Neural cell (in vitro differentiated cells): ENCODE data around the gene CDHR4. TPM values are rescaled to one million over a fixed set of nuclear protein-coding genes. Genes with fewer than 3 reads are reported as not detected.
A peak's percentile ranks its signal among the peaks of the same experiment; 100 is the strongest.

Experiments used
- H2AFZ ChIP-seq: fragments of 200-600, 300-800 bp; sonication (generic), shearing (Covaris generic); 2 replicates; pipeline ENCODE4 v1.6.0; 2014; ENCODE audit warnings: low read depth, mild to moderate bottlenecking, antibody characterized with exemption, low read length, moderate library complexity
- H3F3A ChIP-seq: fragments of 200-600 bp; shearing (Covaris generic); 2 replicates; pipeline ENCODE4 v1.6.1; 2016; ENCODE audit warnings: mild to moderate bottlenecking, moderate library complexity, mixed read lengths, antibody characterized with exemption, low read length; ENCODE audit not compliant: insufficient read depth, poor library complexity, severe bottlenecking
- H3K27ac ChIP-seq: fragments of 200-600, 300-800 bp; sonication (generic), shearing (Covaris generic); 2 replicates; pipeline ENCODE4 v1.5.1; 2014; ENCODE audit warnings: mild to moderate bottlenecking, low read length, moderate library complexity
- H3K27me3 ChIP-seq: fragments of 300-800, 200-600 bp; sonication (generic), shearing (Covaris generic); 2 replicates; pipeline ENCODE4 v1.6.0; 2014; ENCODE audit warnings: mild to moderate bottlenecking, low read depth, low read length, moderate library complexity; ENCODE audit not compliant: insufficient read depth
- H3K36me3 ChIP-seq: fragments of 300-800, 200-600 bp; sonication (generic), shearing (Covaris generic); 2 replicates; pipeline ENCODE4 v1.5.1; 2014; ENCODE audit warnings: mild to moderate bottlenecking, antibody characterized with exemption, low read length, moderate library complexity; ENCODE audit not compliant: insufficient read depth
- H3K4me2 ChIP-seq: fragments of 300-800, 200-600 bp; sonication (generic), shearing (Covaris generic); 2 replicates; pipeline ENCODE4 v1.6.0; 2014; ENCODE audit warnings: mild to moderate bottlenecking, low read length
- H3K4me3 ChIP-seq: fragments of 300-800, 200-600 bp; sonication (generic), shearing (Covaris generic); 2 replicates; pipeline ENCODE4 v1.5.1; 2014; ENCODE audit warnings: mild to moderate bottlenecking, low read length, moderate library complexity
- H3K79me2 ChIP-seq: fragments of 200-600 bp; shearing (Covaris generic); replicated peaks from 2 replicates; pipeline ENCODE4 v1.6.0; 2014; ENCODE audit warnings: mild to moderate bottlenecking, low read length, moderate library complexity; ENCODE audit not compliant: insufficient read depth
- H3K9ac ChIP-seq: fragments of 300-800, 200-600 bp; sonication (generic), shearing (Covaris generic); 2 replicates; pipeline ENCODE4 v1.6.1; 2016; ENCODE audit warnings: mild to moderate bottlenecking, low read length, mixed read lengths
- H3K9me2 ChIP-seq: fragments of 200-600 bp; shearing (Covaris generic); 2 replicates; pipeline ENCODE4 v1.6.1; 2016; ENCODE audit warnings: mild to moderate bottlenecking, low read length, mixed read lengths; ENCODE audit not compliant: insufficient read depth
- H3K9me3 ChIP-seq: fragments of 200-600, 300-800 bp; sonication (generic), shearing (Covaris generic); 2 replicates; pipeline ENCODE4 v1.6.1; 2016; ENCODE audit warnings: mild to moderate bottlenecking, mixed run types, low read length, moderate library complexity, mixed read lengths
- H4K20me1 ChIP-seq: fragments of 200-600 bp; shearing (Covaris generic); 2 replicates; pipeline ENCODE4 v1.6.1; 2016; ENCODE audit warnings: mild to moderate bottlenecking, mixed run types; ENCODE audit not compliant: insufficient read depth
- EP300 ChIP-seq: fragments of 450-650 bp; conservative IDR thresholded peaks from 2 replicates; pipeline ENCODE4 v1.6.1; 2014; ENCODE audit warnings: antibody characterized with exemption, mild to moderate bottlenecking, moderate library complexity; ENCODE audit not compliant: poor library complexity, severe bottlenecking
- EZH2 ChIP-seq: fragments of 200-600, 300-800 bp; shearing (Covaris generic), sonication (generic); IDR thresholded peaks from 2 replicates; pipeline ENCODE4 v1.6.1; 2014; ENCODE audit warnings: antibody characterized with exemption, low read length, borderline replicate concordance, mild to moderate bottlenecking; ENCODE audit not compliant: insufficient read depth, poor library complexity, severe bottlenecking
- MXI1 ChIP-seq: fragments of 450-650 bp; conservative IDR thresholded peaks from 2 replicates; pipeline ENCODE4 v1.6.1; 2014; ENCODE audit warnings: antibody characterized with exemption, mild to moderate bottlenecking; ENCODE audit not compliant: poor library complexity, severe bottlenecking
- RAD21 ChIP-seq: fragments of 450-650 bp; conservative IDR thresholded peaks from 2 replicates; pipeline ENCODE4 v1.6.1; 2014; ENCODE audit warnings: antibody characterized with exemption, mild to moderate bottlenecking, moderate library complexity
- SMC3 ChIP-seq: fragments of 450-650 bp; conservative IDR thresholded peaks from 2 replicates; pipeline ENCODE4 v1.6.1; 2014; ENCODE audit warnings: antibody characterized with exemption, mild to moderate bottlenecking, moderate library complexity; ENCODE audit not compliant: poor library complexity
- polyA plus RNA-seq: library from polyadenylated mRNA; depleted of rRNA; stranded (reverse); fragments of >200 nt; gene quantifications from 2 replicates; pipeline ENCODE4 v1.2.3, GENCODE V29; 2014
- TF ChIP-seq, protein P1 (sequence below): fragments of 450-650 bp; IDR thresholded peaks from 2 replicates; pipeline ENCODE4 v1.5.1; 2014; ENCODE audit warnings: antibody characterized with exemption, mild to moderate bottlenecking, moderate library complexity; ENCODE audit not compliant: poor library complexity, severe bottlenecking
- TF ChIP-seq, protein P2 (sequence below): IDR thresholded peaks from 2 replicates; pipeline ENCODE4 v1.6.1; 2012; ENCODE audit warnings: borderline replicate concordance

CDHR4 gene
- polyA plus RNA-seq, 1 donor from 2014 or later, result not detected

DNA sequence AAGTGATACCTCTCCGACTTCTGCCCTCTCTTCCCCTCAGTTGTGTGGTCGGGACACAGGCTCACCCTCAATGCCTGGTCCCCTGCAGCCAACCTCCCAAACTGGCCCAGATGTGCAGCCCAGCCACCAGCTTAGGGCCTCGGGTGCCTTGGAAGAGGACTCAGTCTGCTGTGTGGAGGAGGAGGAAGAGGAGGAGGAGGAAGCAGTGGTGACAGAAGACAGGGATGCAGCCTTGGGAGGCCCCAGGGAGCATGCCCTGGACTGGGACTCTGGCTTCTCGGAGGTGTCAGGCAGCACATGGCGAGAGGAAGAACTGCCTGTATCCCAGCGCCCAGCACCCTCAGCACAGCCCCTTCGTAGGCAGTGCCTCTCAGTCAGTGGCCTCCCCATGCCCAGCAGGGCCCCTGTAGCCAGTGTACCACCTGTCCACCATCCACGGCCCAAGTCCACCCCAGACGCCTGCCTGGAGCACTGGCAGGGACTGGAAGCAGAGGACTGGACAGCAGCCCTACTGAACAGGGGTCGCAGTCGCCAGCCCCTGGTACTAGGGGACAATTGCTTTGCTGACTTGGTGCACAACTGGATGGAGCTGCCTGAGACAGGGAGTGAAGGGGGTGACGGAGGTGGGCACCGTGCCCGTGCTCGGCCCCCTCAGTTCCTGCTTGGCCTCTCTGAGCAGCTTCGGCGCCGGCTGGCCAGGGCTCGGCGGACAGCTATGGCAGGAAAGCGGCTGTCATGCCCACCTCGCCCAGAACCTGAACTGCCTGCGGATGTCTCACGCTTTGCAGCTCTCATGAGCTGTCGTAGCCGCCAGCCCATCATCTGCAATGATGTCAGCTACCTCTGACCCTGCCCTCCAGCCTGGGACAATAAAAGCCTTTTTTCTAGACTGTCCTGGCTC lies 4.7 kb upstream of the CDHR4 start:
- no peaks in the 10 kb centered on the region for H4K20me1 ChIP-seq
- H3K9ac ChIP-seq, result no peak overlapping the region
- TF ChIP-seq, protein P1, sequence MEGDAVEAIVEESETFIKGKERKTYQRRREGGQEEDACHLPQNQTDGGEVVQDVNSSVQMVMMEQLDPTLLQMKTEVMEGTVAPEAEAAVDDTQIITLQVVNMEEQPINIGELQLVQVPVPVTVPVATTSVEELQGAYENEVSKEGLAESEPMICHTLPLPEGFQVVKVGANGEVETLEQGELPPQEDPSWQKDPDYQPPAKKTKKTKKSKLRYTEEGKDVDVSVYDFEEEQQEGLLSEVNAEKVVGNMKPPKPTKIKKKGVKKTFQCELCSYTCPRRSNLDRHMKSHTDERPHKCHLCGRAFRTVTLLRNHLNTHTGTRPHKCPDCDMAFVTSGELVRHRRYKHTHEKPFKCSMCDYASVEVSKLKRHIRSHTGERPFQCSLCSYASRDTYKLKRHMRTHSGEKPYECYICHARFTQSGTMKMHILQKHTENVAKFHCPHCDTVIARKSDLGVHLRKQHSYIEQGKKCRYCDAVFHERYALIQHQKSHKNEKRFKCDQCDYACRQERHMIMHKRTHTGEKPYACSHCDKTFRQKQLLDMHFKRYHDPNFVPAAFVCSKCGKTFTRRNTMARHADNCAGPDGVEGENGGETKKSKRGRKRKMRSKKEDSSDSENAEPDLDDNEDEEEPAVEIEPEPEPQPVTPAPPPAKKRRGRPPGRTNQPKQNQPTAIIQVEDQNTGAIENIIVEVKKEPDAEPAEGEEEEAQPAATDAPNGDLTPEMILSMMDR, result no peak
- TF ChIP-seq RAD21, result no peak
- TF ChIP-seq EP300, result no peak
- no peak for TF ChIP-seq MXI1
- TF ChIP-seq, protein P2, sequence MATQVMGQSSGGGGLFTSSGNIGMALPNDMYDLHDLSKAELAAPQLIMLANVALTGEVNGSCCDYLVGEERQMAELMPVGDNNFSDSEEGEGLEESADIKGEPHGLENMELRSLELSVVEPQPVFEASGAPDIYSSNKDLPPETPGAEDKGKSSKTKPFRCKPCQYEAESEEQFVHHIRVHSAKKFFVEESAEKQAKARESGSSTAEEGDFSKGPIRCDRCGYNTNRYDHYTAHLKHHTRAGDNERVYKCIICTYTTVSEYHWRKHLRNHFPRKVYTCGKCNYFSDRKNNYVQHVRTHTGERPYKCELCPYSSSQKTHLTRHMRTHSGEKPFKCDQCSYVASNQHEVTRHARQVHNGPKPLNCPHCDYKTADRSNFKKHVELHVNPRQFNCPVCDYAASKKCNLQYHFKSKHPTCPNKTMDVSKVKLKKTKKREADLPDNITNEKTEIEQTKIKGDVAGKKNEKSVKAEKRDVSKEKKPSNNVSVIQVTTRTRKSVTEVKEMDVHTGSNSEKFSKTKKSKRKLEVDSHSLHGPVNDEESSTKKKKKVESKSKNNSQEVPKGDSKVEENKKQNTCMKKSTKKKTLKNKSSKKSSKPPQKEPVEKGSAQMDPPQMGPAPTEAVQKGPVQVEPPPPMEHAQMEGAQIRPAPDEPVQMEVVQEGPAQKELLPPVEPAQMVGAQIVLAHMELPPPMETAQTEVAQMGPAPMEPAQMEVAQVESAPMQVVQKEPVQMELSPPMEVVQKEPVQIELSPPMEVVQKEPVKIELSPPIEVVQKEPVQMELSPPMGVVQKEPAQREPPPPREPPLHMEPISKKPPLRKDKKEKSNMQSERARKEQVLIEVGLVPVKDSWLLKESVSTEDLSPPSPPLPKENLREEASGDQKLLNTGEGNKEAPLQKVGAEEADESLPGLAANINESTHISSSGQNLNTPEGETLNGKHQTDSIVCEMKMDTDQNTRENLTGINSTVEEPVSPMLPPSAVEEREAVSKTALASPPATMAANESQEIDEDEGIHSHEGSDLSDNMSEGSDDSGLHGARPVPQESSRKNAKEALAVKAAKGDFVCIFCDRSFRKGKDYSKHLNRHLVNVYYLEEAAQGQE, result no peak
- no peak for TF ChIP-seq EZH2
- peak overlapping the region; percentile 74 for H3K4me3 ChIP-seq
- H3K27me3 ChIP-seq, result peaks cover 14% of the 10 kb centered on the region
- H3K9me2 ChIP-seq, result no peaks in the 10 kb centered on the region
- H3K27ac ChIP-seq, result no peak overlapping the region
- H2AFZ ChIP-seq, result no peak overlapping the region
- H3K79me2 ChIP-seq, result no peaks in the 10 kb centered on the region
- H3K36me3 ChIP-seq, result no peaks in the 10 kb centered on the region
- no peaks in the 10 kb centered on the region for H3F3A ChIP-seq
- no peaks in the 10 kb centered on the region for H3K9me3 ChIP-seq
- H3K4me2 ChIP-seq, result no peak overlapping the region

DNA sequence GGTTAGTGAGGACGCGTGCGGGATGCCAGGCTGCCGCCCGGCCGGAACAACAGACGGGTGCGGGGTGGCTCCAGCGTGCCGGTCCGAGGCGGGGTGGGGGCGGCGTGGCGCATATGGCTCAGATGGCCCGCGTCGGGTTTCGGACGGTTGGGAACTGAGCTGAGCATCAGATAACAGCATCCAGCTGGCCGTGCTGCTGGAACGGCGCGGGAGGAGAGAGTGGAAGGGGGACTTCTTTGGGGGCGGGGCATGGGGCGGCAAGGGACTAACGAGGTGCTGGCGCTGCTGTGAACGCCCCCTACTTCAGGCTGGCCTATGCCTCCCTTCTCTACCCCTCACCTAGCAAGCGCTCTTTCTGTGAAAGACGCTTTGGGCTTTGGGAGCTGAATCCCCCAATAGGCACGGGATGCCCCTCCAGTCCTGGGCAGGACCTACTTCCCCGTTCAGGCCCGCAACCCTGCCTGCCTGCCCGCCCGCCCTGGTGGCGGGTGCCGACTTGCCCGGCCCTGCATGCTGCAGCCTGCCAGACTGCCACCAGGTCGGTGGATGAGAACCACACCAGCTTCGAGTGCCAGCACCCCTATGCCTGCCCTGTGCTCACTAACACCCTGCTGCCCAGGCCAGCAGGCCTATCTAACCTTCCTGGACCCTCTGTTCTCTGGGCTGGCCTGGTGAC lies 3.9 kb upstream of the CDHR4 start:
- peak overlapping the region; percentile 80 for H2AFZ ChIP-seq
- H3K27ac ChIP-seq, result no peak overlapping the region

More for the DNA sequence above, 3.9 kb upstream of the CDHR4 start:
- Histone ChIP-seq H3K27me3 (peaks cover 14% of the 10 kb centered on the region), H4K20me1 (no peaks in the 10 kb centered on the region), H3K9ac (peak overlapping the region; percentile 65), H3K36me3 (no peaks in the 10 kb centered on the region), H3F3A (no peaks in the 10 kb centered on the region), H3K4me2 (peak overlapping the region; percentile 48), H3K9me3 (no peaks in the 10 kb centered on the region), H3K4me3 (peak overlapping the region; percentile 74), H3K79me2 (no peaks in the 10 kb centered on the region), H3K9me2 (no peaks in the 10 kb centered on the region)
- TF ChIP-seq, protein P2, result no peak
- TF ChIP-seq MXI1, result peak; percentile 13
- no peak for TF ChIP-seq SMC3
- TF ChIP-seq EP300, result no peak
